Testis (tissue), 2 donors: ENCODE results near the gene GRWD1.

Experiments used
- CTCF ChIP-seq, 3 experiments: fragments of 450-650 bp in 2 of 3; fragments of 200-600 bp in 1 of 3; sonication (generic) in 1 of 3; IDR thresholded peaks; one replicate each; pipeline ENCODE4 v1.5.1; 2016 to 2019; ENCODE audit warnings: antibody characterized with exemption in 3 of 3, mild to moderate bottlenecking in 2 of 3, moderate library complexity in 1 of 3
- POLR2A ChIP-seq: fragments of 450-650 bp; IDR thresholded peaks from one replicate; pipeline ENCODE4 v1.6.1; 2017; ENCODE audit warnings: antibody characterized with exemption, mild to moderate bottlenecking, moderate library complexity

GRCh38 chr19:48443731-48444128 lies 2.1 kb upstream of the GRWD1 start:
- TF ChIP-seq CTCF (IDR thresholded peaks at IDR 0.05) (no peak), POLR2A (no peak)
